HG03045 (cell line): Measurements from ENCODE around the gene PRMT7.

Experiments
- ATAC-seq: cut with Tn5 transposase; IDR thresholded peaks from one replicate; pipeline ENCODE4 v1.9.1; 2021; ENCODE audit warnings: mild to moderate bottlenecking, moderate library complexity; ENCODE audit not compliant: unreplicated experiment

Gene PRMT7, protein sequence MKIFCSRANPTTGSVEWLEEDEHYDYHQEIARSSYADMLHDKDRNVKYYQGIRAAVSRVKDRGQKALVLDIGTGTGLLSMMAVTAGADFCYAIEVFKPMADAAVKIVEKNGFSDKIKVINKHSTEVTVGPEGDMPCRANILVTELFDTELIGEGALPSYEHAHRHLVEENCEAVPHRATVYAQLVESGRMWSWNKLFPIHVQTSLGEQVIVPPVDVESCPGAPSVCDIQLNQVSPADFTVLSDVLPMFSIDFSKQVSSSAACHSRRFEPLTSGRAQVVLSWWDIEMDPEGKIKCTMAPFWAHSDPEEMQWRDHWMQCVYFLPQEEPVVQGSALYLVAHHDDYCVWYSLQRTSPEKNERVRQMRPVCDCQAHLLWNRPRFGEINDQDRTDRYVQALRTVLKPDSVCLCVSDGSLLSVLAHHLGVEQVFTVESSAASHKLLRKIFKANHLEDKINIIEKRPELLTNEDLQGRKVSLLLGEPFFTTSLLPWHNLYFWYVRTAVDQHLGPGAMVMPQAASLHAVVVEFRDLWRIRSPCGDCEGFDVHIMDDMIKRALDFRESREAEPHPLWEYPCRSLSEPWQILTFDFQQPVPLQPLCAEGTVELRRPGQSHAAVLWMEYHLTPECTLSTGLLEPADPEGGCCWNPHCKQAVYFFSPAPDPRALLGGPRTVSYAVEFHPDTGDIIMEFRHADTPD

DNA sequence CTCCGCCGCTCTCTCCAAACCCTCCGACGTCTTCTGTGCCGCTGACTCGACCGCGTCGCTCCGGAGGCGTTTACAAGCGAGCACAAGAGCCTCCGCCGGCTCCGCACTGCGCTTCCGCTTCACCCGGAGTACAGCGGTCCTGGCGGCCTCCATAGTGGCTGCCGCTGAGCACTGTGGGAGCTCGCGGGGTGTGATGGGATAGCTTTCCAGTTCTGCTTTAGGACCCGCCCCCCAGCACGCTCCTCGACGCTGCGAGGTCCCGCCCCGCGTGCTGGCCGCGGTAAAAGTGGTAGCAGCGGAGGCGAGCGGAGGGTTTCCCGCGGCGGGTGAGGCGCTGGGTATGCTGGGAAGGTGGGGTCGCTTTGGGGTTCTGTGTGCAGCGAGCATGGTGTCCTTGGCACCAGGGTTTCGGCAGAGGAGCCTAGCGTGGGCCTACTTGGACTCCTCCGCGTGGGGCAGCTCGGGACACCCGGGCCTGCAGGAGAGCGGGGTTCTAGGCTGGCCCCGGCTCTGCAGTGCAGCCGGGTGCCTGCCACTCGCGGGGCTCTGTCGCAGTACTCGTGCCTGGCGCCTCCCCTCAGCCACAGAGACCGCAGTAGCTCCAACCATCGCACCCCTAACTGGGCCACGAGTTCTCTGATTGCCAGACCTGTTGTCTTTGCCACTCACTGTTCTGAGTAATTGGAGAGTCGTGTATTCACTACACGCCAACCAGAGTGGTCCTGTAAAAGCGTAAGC, at the start of gene PRMT7, which contains the start of gene SLC7A6OS:
PRMT7 (plus strand) TSS at position 246 of the 738 bp plus-strand sequence. CDS start 4,961 bp downstream, outside the sequence.
SLC7A6OS (minus strand) TSS at position 173 of the 738 bp plus-strand sequence; CDS start at position 153, 20 bp downstream.
- ATAC-seq = peak; percentile 97

DNA sequence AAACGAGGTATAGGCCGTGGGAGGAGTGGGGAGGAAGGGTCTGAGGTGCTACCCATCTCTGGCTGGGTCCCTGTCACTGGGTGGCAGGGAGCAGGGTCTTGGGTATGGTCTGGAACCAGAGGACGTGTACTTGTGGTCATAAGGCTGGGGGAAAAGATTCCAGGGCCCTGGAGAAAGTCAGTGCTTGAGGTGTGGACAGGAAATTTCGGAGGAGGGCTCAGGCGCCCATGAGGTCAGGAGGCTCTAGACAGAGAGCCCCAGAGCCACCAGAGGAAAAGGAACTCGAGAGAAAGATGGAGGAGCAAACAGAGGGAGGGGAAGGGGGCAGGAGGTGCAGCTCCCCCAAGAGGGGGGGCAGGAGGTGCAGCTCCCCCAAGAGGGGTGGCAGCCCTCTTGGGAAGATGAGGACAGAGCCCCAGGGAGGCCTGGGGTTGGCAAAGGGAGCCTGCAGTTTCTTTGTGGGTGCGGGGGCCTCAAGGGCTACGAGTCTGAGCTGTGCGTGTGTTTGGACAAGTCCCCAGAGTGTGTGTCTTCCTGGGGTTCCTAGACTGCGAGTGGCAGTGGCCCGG, 47.2 kb upstream of the PRMT7 start:
- peak; percentile 3 for ATAC-seq

DNA sequence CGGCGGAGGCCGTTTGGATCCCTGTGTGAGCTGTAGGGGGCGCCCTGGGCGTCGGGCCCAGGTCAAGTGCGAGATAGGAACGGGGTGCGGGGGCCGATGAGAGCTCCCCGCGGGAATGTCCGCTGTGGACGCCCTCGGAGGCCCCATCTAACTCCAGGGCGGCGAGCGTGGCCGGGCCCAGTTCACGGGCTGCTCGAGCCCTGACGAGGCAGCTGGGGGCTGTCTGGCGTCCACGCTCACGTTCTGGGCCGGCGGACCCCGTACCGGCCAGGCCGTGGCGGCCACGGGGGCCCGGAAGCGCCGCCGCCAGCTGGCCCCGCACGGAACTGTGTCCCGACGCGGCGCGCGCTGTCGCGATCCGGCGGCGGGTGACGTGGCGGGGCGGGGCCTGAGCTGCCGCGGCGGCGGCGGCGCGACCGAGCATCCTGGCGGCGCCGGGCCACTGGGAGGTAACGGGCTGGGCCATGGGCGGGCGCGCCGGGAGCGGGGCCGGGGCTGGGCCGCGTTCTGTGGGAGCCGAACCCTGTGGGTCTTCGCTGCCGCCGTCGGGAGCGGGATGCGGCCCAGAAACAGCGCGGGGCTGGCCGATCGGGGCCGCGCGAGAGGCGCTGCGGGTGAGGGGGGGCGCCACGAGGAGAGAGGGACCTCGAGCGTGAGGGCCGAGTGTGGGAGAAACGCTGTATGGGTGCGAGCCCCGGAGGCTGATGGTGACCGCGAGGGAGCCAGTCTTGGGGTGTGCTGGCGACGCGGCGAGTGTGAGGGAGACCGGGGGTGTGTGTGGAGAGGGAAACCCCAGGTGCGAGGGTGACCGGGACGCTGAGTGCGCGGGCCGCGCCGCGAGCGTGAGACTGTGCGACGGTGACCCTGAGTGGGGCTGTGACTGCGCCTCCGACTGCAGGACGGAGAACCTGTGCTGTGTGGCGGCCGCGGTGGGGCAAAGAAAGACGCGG, 46.4 kb upstream of the PRMT7 start, which contains the start of gene SLC7A6:
SLC7A6 (plus strand) TSS at position 399 of the 950 bp plus-strand sequence. CDS start 10,201 bp downstream, outside the sequence.
- ATAC-seq = peak; percentile 74

DNA sequence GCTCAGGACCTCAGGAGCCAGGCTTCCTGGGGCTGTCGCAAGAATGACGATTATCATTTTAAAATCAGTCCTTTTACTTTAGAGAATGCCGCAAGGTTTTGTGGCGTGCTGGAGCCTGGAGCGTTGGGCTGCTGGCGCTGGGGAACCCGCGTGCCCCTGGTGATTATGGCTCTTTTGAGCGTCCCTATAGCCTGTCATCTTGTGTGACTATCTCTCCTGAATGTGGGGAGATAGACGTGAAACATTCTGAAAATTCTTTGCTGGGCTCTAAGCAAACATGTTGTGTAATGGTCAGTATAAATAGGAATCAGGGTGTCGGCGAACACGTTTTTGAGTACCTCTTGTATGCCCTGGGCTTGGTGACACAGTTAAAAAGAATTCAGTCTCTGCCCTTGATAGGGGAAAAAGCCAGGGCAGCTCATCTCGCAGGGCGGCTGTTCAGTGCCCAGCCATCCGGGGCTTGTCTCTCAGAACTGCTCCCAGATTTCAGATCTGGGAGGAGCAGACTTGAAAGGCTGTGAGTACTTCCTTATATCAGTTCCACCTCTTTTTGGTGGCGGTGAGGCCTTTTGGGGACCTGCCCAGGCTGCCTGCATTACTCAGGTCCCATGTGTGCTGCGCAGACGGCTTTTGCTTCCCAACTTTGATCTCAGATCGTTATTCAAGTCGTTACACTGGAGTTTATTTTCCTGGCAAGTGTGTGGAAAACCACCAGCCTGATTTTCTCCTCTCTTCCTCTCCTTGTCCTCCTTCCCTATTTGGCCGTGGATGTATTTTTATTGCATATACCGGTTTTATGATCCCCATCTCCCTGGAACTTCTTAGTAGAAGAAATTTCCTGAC, 45.5 kb upstream of the PRMT7 start:
- no peak for ATAC-seq

DNA sequence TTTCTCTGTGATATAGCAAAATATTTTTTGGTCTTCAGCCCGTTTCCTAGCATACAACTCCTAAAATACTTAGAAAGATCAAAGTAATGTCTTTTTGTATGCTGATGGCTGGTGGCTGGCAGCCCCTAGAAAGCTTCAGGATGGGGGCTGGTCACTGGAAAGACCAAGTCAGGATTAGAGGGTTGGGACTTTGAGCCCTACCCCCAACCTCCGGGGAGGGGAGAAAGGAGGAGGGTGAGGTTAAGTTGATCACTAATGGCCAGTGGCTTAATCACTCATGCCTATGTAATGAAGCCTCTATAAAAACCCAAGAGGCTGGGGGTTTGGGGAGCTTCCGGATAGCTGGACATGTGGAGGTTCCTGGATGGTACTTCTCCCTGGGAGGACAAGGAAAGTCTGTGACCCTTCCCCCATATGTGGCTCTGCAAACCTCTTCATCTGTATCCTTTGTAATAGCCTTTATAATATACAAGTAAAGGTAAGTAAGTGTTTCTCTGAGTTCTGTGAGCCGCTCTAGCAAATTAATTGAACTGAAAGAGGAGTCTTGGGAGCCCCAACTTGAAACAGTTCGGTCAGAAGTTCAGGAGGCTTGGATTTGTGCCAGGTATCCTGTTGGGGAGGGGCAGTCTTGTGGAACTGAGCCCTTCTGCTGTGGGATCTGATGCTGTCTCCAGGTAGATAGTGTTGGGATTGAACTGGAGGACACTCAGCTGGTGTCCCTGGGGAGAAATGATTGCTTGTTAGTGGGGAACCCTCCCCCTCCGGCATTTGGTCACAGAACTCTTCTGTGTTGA, 43.0 kb upstream of the PRMT7 start:
- ATAC-seq = no peak

DNA sequence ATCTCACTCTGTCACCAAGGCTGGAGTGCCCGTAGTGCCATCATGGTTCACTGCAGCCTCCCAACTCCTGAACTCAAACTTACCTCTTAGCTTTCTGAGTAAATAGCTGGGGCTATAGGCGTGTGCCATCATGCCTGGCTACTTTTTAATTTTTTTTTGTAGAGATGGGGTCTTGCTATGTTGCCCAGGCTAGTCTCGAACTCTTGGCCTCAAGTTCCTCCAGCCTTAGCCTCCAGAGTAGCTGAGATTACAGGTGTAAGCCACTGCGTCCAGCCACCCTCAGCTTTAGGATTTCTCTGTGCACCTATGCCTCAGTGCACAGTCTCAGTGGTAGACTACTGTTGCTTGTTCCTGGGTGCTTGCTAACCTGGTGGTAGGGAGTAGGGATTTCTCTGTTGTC, 41.0 kb upstream of the PRMT7 start:
- ATAC-seq = no peak

DNA sequence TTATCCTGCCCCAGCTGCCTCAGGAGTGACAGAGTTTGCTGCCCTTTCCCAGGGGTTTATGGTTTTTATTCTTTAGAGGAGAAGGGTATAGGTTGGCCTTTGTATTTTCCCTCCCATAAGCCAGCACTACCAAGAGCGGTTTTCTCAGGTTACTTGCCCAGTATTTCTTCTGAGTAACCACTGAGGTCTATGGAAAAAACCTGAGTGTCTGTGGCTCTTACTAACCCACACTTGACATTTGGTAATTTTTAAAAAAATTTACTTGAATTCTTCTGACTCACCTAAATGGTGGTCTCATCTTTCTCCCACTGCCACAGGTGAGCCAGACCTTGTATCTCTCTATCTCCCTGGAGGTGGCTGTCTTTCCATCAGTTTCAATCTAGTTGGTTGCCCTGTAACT, 40.5 kb upstream of the PRMT7 start:
- ATAC-seq = no peak

DNA sequence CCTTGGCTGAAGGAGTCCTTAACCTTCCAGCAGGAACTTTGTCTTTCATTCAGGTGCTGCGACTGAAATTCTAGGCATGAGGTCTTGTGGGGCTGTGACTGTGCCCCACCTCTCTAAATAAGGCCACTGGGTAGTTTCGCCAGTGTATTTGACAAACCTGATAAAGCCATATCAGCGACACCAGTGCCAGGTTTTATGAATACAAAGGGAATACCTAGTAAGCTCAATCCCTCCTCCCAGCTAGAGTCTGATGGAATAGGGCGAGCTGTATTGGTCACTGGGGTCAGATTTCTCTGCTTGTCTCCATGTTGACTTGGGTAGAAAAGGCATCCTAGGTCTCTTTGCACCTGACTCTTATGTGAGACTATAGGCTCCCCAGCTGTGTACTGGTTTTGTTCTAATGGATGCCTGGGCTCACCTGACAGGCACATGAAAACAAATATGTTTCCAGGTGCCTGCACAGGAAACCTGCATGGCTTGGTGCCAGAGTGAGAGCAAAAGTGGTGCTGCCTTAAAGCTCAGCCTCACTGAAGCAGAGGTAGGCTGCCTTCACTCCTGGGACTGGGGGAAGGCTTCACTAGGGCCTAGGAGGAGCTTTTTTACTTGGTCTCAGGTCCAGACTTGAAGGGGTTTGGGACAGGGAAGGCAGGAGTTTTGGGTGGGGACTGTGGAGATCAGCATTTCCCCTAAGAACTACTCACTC, 38.2 kb upstream of the PRMT7 start:
- no peak for ATAC-seq

DNA sequence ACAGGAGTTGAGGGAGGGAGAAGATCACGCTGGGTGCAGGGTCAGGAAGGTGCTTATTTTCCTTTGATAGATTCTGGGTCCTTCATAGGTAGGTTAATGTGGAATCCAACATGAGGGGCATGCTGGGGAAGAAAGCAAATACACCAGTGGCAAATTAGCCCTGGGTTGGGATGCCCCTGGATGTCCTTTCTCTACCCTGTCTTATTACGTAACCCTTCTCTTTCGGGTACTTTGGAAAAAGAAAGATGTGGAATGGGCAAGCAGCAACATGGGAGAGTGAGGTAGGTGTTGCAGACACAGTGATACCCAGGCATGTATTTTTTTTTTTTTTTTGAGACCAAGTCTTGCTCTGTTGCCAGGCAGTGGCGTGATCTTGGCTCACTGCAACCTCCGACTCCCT, 37.4 kb upstream of the PRMT7 start:
- ATAC-seq = no peak

DNA sequence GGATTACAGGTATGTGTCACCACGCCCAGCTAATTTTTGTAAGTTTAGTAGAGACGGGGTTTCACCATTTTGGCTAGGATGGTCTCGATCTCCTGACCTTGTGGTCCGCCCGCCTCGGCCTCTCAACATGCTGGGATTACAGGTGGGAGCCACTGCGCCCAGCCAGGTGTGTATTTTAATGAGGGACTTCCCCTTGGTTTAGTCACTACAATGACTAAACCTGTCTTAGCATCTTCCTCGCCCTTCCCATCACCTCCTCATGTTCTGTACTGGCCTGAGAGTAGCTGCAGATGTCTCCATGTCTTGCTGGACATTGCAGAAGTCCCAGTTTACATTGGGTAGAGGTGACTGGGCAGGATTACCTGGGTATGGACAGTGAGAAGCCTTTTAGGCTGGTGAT, 36.9 kb upstream of the PRMT7 start:
- ATAC-seq = no peak

DNA sequence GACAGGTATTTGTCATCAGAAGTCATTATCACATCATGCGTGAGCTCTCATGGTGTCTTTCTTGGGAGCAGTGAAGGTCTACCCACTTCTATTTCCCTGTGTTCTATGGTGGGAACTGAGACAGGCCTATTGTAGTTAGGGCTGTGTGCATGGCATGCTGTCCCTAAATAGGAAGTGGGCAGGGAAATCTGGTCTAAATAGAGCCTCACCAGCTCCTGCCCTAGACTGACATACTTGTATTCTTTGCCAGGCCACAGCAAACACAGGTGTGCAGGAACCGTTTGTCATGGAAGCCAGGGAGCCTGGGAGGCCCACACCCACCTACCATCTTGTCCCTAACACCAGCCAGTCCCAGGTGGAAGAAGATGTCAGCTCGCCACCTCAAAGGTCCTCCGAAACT, 36.4 kb upstream of the PRMT7 start:
- ATAC-seq = no peak

DNA sequence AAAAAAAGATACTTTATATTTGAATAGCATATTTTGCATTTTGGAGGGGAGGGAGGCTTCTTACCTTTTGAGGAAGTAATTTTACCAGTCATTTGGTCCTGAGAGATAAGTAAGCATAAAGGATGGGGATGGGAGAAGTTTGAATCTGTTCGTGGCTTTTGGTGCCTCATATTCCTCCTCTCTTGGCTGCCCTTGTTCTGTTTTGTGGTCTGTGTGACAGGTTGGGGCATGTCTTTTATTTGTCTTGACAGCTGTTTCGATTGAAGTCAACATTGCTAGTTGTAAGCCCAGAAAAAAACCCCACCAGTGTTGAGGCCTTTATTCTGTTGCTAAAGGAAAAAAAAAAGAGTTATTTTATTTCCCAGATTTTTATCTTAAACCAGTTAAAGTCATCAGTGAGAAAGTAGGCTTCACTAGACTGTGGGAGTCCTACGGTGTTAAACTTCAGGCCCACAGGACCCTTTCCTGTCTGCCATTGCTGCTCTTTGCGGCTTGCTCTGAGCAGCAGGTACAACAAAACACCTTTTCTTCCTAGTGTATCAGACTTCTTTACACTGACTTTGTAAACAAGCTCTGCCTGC, 35.1 kb upstream of the PRMT7 start:
- ATAC-seq = peak; percentile 69

DNA sequence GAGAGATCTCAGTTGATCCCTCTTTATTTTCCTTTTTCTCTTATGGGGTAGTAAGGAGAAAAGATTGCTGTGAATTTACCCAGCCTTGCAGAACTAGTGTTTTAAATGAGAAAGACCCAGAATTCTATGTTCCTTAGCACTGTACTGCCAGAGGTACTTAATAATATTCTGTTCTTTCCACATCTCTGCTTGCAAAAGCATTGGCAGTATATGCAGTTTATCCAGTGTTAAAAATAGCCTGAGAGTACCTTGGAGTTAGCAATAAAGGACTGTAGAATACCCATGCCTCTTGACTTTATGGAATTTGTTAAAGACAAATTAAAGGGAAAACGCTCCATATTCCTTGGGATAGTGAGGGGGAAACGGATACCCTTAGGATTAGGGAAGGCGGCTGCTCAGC, 34.6 kb upstream of the PRMT7 start:
- ATAC-seq = no peak

DNA sequence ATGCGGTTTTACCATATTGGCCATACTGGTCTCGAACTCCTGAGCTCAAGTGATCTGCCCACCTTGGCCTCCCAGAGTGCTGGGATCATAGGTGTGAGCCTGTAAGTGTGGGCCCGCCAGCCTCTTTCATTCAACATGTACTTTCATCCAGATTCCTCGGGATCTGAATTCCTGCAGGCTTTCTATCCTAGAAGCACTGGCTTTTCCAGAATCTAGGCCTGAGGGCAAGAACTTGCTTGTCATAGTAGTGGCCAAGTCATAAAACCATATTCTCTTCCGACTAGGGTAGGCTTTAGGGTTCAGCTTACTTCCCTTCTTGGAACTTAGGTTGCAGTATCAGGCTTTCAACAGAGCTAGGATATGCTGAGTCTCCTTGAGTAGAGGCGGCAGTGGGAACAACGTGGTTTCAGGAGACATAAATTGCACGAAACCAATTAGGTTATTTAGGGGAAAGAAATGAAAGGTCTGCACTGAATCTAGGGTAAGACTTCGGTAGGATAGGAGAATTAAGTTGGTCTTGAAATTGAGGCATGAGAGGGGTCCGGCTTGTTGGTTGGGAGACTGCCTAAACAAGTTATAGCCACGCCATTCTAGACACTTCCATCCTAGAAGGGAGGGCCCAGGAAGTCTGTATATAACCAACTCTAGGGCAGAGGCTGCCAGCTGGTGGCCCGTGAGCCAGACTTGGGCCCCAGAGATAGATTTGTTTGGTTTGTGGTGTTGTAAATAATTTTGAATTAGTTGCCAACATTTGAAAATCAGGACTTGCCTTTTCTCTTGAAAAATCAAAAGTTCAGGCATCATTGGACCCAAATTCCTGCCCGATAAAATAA, 30.9 kb upstream of the PRMT7 start:
- ATAC-seq = no peak

DNA sequence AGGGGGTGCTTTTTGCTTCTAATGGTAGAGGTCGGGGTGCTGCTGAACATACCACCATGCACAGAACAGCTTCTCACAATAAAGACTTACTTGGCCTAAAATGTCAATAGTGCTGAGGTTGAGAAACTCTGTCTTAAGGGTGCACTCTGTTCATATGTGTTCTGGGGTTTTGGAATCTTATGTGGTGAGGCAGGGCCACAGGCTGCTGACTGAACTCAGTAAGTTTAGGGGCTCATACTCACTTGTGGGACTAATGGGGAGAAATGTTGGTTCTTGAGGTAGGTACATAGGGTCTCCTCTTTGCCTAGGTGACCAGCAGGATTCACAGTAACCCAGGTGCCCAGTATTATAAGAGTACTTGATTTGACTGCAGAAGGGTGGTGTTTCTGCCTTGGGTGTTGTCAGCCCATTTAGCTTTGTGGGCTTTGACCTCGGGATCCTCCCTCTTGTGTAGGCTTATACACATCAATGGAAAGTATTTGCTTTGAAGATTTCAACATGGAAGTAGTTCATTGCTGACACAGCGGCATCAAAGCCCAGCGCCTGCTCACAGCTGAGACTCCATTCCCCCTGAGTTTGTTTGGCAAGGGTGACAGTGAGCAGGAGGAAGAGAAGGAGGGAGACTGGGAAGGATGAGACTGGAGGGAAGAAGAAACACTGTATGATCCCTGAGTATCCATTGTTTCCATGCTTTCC, 29.3 kb upstream of the PRMT7 start:
- no peak for ATAC-seq

DNA sequence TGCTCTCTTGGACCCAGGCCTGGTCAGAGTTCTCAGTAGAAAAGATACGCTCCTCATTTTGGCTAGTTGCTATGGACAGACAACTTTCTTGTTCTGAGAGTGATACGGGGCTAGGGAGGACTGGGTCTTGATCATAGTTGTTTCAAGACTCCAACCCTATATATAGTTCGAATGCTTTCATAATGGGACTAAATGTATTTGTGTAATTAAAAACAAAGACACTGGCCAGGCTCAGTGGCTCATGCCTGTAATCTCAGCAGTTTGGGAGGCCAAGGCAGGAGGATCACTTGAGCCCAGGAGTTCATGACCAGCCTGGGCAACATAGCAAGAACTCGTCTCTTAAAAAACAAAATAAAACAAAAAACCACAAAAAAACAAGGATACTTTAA, 28.8 kb upstream of the PRMT7 start:
- no peak for ATAC-seq
